Heart left ventricle (tissue), 16 donors: ENCODE results near the gene PTPRN2. TPM values are rescaled to one million over a fixed set of nuclear protein-coding genes. Genes with fewer than 3 reads are reported as not detected.

ENCODE experiments used
- ATAC-seq, 4 donors: fragments of 200-7000 bp; cut with Tn5 transposase; one replicate each; pipeline ENCODE4 v1.9.1; 2020 to 2022; ENCODE audit warnings: moderate library complexity in 4 of 4, mild to moderate bottlenecking in 3 of 4, moderate number of reproducible peaks in 1 of 4
- DNase-seq, 5 donors: peaks; one replicate each; pipeline ENCODE4 v3.0.0-alpha.2; 2020
- H3K27ac ChIP-seq, 12 donors: fragments of 200-600 bp; sonication (generic) in 4 of 12; one replicate each; pipeline versions ENCODE4 v1.5.0 to v1.8.0; 2016 to 2022; ENCODE audit warnings: mild to moderate bottlenecking in 2 of 12
- H3K27me3 ChIP-seq, 9 donors: fragments of 200-600 bp; sonication (generic) in 2 of 9; one replicate each; pipeline versions ENCODE4 v1.5.1 to v1.8.0; 2016 to 2022; ENCODE audit warnings: mild to moderate bottlenecking in 3 of 9
- H3K36me3 ChIP-seq, 9 donors: fragments of 200-600 bp; sonication (generic) in 2 of 9; one replicate each; pipeline versions ENCODE4 v1.5.0 to v1.8.0; 2018 to 2022; ENCODE audit warnings: mild to moderate bottlenecking in 2 of 9
- H3K4me1 ChIP-seq, 12 donors: fragments of 200-600 bp; sonication (generic) in 4 of 12; one replicate each; pipeline versions ENCODE4 v1.5.0 to v1.8.0; 2016 to 2022; ENCODE audit warnings: mild to moderate bottlenecking in 3 of 12
- H3K4me3 ChIP-seq, 12 donors: fragments of 200-600 bp; sonication (generic) in 4 of 12; one replicate each; pipeline versions ENCODE4 v1.5.0 to v1.8.0; 2017 to 2022; ENCODE audit warnings: mild to moderate bottlenecking in 9 of 12, moderate library complexity in 4 of 12
- H3K9me3 ChIP-seq, 12 donors: fragments of 200-600 bp; sonication (generic) in 4 of 12; one replicate each; pipeline versions ENCODE4 v1.5.0 to v1.8.0; 2016 to 2022; ENCODE audit warnings: mild to moderate bottlenecking in 1 of 12
- POLR2A ChIP-seq, 2 donors: fragments of 450-650 bp; IDR thresholded peaks; one replicate each; pipeline ENCODE4 v1.6.1; 2017; ENCODE audit warnings: antibody characterized with exemption in 2 of 2, mild to moderate bottlenecking in 2 of 2, moderate library complexity in 2 of 2
- WGBS, 4 donors: extraction: QIAGEN DNeasy Blood & Tissue Kit in 2 of 4; methylation state at CpG; one replicate each; pipeline versions ENCODE4 v1.1.5 to v1.1.7; 2013 to 2018; 5-methylcytosine and 5-hydroxymethylcytosine counted together
- intact Hi-C, 10 donors: fragments of 100-400 bp; cut with DNase I; formaldehyde crosslinking; loops; one replicate each; pipeline versions ENCODE4 v1.11.1 to v1.14.2; 2022
- polyA plus RNA-seq, 2 donors: library from polyadenylated mRNA; stranded (reverse); fragments of 200-250 nt; gene quantifications; one replicate each; pipeline ENCODE4 v1.2.3, GENCODE V29; 2013
- total RNA-seq, 9 donors: library from RNA; depleted of rRNA in 2 of 9; stranded (reverse); fragments of >200 nt in 2 of 9; fragmentation: NEBNext Ultra II Directional in 3 of 9; extraction: Animal tissue kit (Norgen Biotek cat#: 25700) in 3 of 9; gene quantifications; one replicate each; pipeline versions ENCODE4 v1.1.0 to v1.2.4, GENCODE V29; 2016 to 2023
- TF ChIP-seq, protein P1 (sequence below), 12 donors: fragments of 200-600 bp; sonication (generic) in 4 of 12; IDR thresholded peaks; one replicate each; pipeline versions ENCODE4 v1.5.0 to v1.8.0; 2018 to 2022; ENCODE audit warnings: antibody characterized with exemption in 12 of 12, mild to moderate bottlenecking in 5 of 12
- donor health status: ischemic (EF 13 %, LVEDD 7.1; RV severe dilation, severe dysfunction).
- donor health status: healthy with polysubstance abuse.
- donor health status: DM: no; HTN: yes; CAD: no.
- donor health status: DM: no; HTN: no; CAD: no.
- donor health status: ischemic (EF 25% LVEDD 6.9; RV normal size, moderate dysfunction).
- donor health status: ischemic (EF 25% LVEDD 5.7; RV mildly dilated, moderate dysfunction).
- donor health status: healthy.
- donor health status: DM: yes; HTN: yes; CAD: no.
- donor health status: ischemic (EF 35%, LVEDD 5.7; RV mildly dilated, moderate dysfunction).
- donor health status: nonischemic (EF 11% LVEDD 7.7; RV severe dilation, severe dysfunction).
- donor health status: DM: yes; HTN: yes; CAD: no.
- donor health status: PGD.
- donor health status: ischemic (EF 29% LVEDD 5.4; RV normal size, mild dysfunction).
- donor health status: nonischemic (EF 23%, LVEDD 6.1; RV moderate dilation, normal function).

PTPRN2 gene
- total and polyA plus RNA-seq, 11 donors = 0.61 to 2.3 (median 1.3) TPM

DNA sequence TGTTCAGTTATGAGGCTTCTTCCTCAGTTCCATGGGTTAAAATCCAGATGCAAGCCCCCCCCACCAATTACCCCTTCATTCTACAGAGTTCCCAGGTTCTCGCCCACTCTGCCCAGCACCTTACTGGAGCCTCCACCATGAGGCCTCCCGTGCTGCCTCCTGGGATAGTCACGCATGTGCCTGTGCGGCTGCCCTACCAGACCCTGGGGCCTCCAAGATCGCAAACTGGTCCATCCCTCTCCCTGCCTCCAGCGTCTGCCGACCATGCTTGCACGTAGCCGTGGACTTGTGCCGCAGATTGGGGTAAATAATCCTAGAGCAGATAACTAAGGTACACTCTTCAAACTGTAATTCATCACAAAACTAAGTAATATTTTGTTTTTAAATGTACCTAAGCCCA is 611.2 kb downstream of the PTPRN2 start:
- Histone ChIP-seq H3K9me3 (peaks cover 0 to 29% (median 18%) of the 10 kb centered on the region in 12 donors), H3K36me3 (no peaks in the 10 kb centered on the region), H3K27ac (no peak overlapping the region), H3K4me1 (no peaks in the 10 kb centered on the region), H3K27me3 (peaks cover 0 to 19% (median 3%) of the 10 kb centered on the region in 9 donors), H3K4me3 (no peak overlapping the region)
- intact Hi-C loops = no loop called here
- DNase-seq (peak in 1 of 5 donors; percentile 24), ATAC-seq (no peak)
- 91 to 96% (median 94%) methylated on average over 10 of the region's 10 CpGs for WGBS, 4 donors
- TF ChIP-seq POLR2A (IDR thresholded peaks at IDR 0.05) = no peak
- TF ChIP-seq, protein P1, sequence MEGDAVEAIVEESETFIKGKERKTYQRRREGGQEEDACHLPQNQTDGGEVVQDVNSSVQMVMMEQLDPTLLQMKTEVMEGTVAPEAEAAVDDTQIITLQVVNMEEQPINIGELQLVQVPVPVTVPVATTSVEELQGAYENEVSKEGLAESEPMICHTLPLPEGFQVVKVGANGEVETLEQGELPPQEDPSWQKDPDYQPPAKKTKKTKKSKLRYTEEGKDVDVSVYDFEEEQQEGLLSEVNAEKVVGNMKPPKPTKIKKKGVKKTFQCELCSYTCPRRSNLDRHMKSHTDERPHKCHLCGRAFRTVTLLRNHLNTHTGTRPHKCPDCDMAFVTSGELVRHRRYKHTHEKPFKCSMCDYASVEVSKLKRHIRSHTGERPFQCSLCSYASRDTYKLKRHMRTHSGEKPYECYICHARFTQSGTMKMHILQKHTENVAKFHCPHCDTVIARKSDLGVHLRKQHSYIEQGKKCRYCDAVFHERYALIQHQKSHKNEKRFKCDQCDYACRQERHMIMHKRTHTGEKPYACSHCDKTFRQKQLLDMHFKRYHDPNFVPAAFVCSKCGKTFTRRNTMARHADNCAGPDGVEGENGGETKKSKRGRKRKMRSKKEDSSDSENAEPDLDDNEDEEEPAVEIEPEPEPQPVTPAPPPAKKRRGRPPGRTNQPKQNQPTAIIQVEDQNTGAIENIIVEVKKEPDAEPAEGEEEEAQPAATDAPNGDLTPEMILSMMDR (IDR thresholded peaks at IDR 0.05) = no peak

DNA sequence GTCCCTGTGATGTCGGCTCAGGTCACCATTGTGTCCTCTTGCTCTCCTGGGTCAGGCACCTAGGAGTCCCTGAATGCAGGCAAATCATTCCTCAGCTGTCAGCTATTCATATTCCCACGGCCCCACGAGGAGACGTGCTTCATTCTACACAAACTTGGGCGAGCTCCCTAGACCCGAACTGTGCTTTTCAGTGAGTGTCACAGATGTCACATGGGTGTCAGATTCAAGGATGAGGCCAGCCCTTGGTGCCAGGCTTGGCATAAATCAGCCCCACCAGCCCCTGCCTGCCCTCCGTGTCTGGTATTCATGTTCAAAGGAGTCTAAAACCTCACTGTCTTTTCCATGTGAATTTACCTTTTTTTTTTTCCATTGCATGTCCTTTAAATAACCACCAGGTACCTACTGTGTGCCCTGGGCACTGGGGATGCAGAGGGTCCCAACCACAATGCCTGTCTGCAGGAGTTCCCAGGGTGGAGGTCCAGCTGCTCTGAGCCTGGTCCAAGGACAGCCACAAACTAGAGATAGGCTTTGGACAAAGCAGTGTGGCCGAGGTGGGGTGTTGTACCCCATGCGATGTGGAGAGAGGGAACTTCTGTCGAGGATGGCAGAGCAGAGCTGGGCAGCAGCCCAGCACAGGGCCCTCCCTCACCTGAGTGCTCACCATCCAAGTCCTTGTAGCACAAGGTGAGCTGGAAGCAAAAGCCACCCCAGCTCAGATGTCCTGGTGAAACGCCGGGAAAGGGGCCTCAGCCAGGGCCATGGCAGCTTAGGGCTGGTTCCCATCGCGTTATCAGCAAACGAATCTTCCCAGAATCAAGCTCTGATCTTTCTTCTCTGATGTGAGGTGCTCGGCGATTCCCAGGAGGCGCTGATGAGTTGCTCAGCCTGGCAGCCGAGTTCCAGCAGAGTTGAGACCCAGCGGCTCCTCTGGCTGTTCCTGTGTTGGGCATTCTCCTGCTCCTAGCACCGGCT is 611.9 kb downstream of the PTPRN2 start:
- intact Hi-C loops = no loop called here

DNA sequence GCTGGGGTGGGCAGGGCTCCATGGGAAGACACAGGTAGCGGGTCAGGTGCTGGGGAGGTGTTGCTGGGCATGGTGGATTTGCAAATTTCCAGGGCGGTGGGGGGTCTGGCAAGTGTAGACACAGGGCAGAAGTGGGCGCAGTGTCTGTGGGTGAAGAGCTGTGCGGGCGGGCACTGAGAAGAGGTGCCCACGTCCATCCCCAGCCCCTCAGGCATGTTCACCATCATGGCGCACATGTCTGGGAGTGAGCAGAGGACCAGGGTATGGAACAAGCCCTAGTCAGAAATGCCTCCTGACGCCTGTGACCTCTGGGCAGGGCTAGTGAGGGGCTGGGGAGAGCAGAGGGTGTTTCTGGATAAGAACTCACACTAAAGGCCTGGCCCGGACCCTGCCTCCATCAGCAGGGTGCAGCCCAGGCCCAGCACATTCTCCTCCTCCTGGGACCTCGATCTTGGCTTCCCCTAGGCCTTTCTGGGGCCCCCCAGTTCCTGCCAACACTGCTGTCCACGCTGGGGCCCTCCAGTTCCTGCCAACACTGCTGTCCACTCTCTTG is 612.9 kb downstream of the PTPRN2 start:
- H3K36me3 ChIP-seq = no peaks in the 10 kb centered on the region
- H3K9me3 ChIP-seq = peaks cover 0 to 29% (median 18%) of the 10 kb centered on the region in 12 donors
- H3K4me1 ChIP-seq = no peaks in the 10 kb centered on the region
- ATAC-seq (no peak), DNase-seq (no peak)
- H3K27ac ChIP-seq = no peak overlapping the region
- 79 to 87% (median 84%) methylated on average over 11 of the region's 11 CpGs for WGBS, 4 donors
- H3K4me3 ChIP-seq = no peak overlapping the region
- peaks cover 0 to 12% (median 0%) of the 10 kb centered on the region in 9 donors for H3K27me3 ChIP-seq
- TF ChIP-seq POLR2A (IDR thresholded peaks at IDR 0.05) = no peak
- TF ChIP-seq, protein P1 (IDR thresholded peaks at IDR 0.05) = no peak
- intact Hi-C loops = no loop called here

More for the DNA sequence above, 611.9 kb downstream of the PTPRN2 start:
- ATAC-seq (no peak), DNase-seq (peak in 1 of 5 donors; percentile 46)
- Histone ChIP-seq H3K9me3 (peaks cover 0 to 29% (median 18%) of the 10 kb centered on the region in 12 donors), H3K27me3 (peaks cover 0 to 14% (median 0%) of the 10 kb centered on the region in 9 donors), H3K4me3 (no peak overlapping the region), H3K27ac (no peak overlapping the region), H3K36me3 (no peaks in the 10 kb centered on the region), H3K4me1 (no peaks in the 10 kb centered on the region)
- WGBS, 4 donors = 82 to 87% (median 85%) methylated on average over 12 to 21 of the region's 21 CpGs
- no peak for TF ChIP-seq POLR2A (IDR thresholded peaks at IDR 0.05)

DNA sequence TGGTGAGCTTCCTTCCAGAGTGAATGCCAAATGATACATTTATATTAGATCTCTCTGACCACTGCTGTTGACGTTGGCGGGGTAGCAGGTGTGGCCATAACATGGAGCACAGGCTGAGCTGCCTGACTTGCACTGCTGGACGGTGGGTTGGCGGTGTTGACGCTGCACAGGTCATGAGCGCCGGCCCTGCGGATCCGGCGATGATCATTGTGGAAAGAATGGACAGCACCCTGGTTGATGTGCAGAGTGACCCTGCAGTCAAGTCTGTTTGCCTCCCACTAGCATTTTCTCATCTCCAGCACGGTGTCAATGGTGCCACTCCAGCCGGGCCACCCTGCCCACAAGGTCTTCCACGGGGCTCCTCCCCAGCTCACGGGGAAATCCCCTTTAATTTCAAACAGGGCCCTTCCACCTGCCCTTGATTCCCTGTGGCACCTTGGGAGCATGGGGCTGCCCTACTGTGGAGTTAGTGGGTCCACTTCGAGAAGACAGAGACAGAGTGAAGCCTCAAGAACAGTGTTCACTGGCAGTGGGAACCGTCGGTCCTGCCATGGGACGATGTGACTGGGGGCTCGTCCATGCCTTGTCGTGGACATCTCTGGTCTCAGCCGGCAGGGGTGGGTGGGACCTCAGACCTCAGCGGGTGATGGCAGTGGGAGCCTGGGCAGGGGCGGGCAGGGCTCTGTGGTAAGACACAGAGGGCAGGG is 613.5 kb downstream of the PTPRN2 start:
- Histone ChIP-seq H3K4me1 (no peaks in the 10 kb centered on the region), H3K4me3 (no peak overlapping the region), H3K27ac (no peak overlapping the region), H3K27me3 (peaks cover 0 to 12% (median 0%) of the 10 kb centered on the region in 9 donors), H3K36me3 (no peaks in the 10 kb centered on the region), H3K9me3 (peaks cover 0 to 29% (median 18%) of the 10 kb centered on the region in 12 donors)
- ATAC-seq (no peak), DNase-seq (peak in 1 of 5 donors; percentile 47)
- 90 to 94% (median 92%) methylated on average over 21 to 23 of the region's 23 CpGs for WGBS, 4 donors
- intact Hi-C loops = no loop called here
- TF ChIP-seq POLR2A (IDR thresholded peaks at IDR 0.05) = no peak
- TF ChIP-seq, protein P1 (IDR thresholded peaks at IDR 0.05) = no peak
